MM.1S (cell line): ENCODE data around the gene MC1R.

Experiments used
- DNase-seq: peaks from one replicate; pipeline ENCODE4 v3.0.0-alpha.2; 2015
- H2AFZ ChIP-seq: fragments of 300-600 bp; sonication (generic); 2 replicates; pipeline ENCODE4 v1.6.0; 2016; ENCODE audit warnings: antibody characterized with exemption, low read length
- H3F3A ChIP-seq: fragments of 300-600 bp; sonication (generic); 2 replicates; pipeline ENCODE4 v1.6.1; 2016; ENCODE audit warnings: mild to moderate bottlenecking, antibody characterized with exemption, low read length, moderate library complexity, mixed read lengths; ENCODE audit not compliant: insufficient read depth
- H3K27ac ChIP-seq: fragments of 300-600 bp; sonication (generic); 2 replicates; pipeline ENCODE4 v1.5.1; 2016; ENCODE audit warnings: mild to moderate bottlenecking, low read length
- H3K27me3 ChIP-seq: fragments of 300-600 bp; sonication (generic); replicated peaks from 2 replicates; pipeline ENCODE4 v1.6.0; 2016; ENCODE audit warnings: low read length; ENCODE audit not compliant: insufficient read depth
- H3K36me3 ChIP-seq: fragments of 300-600 bp; sonication (generic); replicated peaks from 2 replicates; pipeline ENCODE4 v1.6.1; 2016; ENCODE audit warnings: mild to moderate bottlenecking, low read length, mixed read lengths; ENCODE audit not compliant: insufficient read depth
- H3K4me1 ChIP-seq: fragments of 300-600 bp; sonication (generic); 2 replicates; pipeline ENCODE4 v1.6.1; 2016; ENCODE audit warnings: low read length, mixed read lengths
- H3K4me2 ChIP-seq: fragments of 300-600 bp; sonication (generic); 2 replicates; pipeline ENCODE4 v1.6.0; 2016; ENCODE audit warnings: low read depth, low read length
- H3K4me3 ChIP-seq: fragments of 300-600 bp; sonication (generic); 2 replicates; pipeline ENCODE4 v1.5.1; 2016; ENCODE audit warnings: low read length, mixed read lengths
- H3K79me2 ChIP-seq: fragments of 300-600 bp; sonication (generic); 2 replicates; pipeline ENCODE4 v1.6.1; 2016; ENCODE audit warnings: mixed run types, low read length, mixed read lengths
- H3K9ac ChIP-seq: fragments of 300-600 bp; sonication (generic); 2 replicates; pipeline ENCODE4 v1.6.1; 2016; ENCODE audit warnings: low read length, mixed read lengths
- H3K9me2 ChIP-seq: fragments of 300-600 bp; sonication (generic); replicated peaks from 2 replicates; pipeline ENCODE4 v1.6.1; 2016; ENCODE audit warnings: mild to moderate bottlenecking, low read length, mixed read lengths; ENCODE audit not compliant: insufficient read depth
- H3K9me3 ChIP-seq: fragments of 300-600 bp; sonication (generic); replicated peaks from 2 replicates; pipeline ENCODE4 v1.6.1; 2016; ENCODE audit warnings: mild to moderate bottlenecking, low read length, mixed read lengths; ENCODE audit not compliant: insufficient read depth
- H4K20me1 ChIP-seq: fragments of 300-600 bp; sonication (generic); 2 replicates; pipeline ENCODE4 v1.6.1; 2016; ENCODE audit warnings: mild to moderate bottlenecking, low read length, moderate library complexity, mixed read lengths; ENCODE audit not compliant: insufficient read depth
- EZH2 ChIP-seq: fragments of 300-600 bp; sonication (generic); optimal IDR thresholded peaks from 2 replicates; pipeline ENCODE3; 2017; ENCODE audit warnings: low read depth, mild to moderate bottlenecking, antibody characterized with exemption, low read length, mixed read lengths
- EZH2phosphoT487 ChIP-seq: fragments of 300-600 bp; sonication (generic); IDR thresholded peaks from 2 replicates; pipeline ENCODE4 v1.6.1; 2018; ENCODE audit warnings: antibody characterized with exemption, low read length
- TF ChIP-seq, protein P1 (sequence below): fragments of 300-600 bp; sonication (generic); IDR thresholded peaks from 2 replicates; pipeline ENCODE4 v1.5.1; 2016; ENCODE audit warnings: antibody characterized with exemption, low read length, mixed read lengths

The MC1R gene

DNA sequence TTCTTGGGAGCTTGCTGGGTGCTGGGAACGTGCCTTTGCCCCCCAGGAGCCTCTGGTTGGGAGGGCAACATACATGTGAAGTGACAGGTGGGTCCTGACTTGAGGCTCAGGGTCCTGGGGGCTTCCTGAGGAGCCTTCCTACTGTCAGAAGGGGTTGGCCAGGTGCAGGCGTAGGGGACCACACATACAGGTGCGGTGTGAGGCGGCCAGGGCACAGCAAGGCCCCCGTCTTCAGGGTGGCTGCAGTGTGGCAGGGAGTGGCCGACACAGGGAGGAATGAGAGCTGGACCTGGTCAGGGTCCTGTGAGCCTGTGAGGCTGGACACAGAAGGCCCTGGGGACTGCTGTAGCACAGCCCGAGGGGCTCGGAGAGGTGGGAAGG lies 34.6 kb upstream of the MC1R start:
- no peaks in the 10 kb centered on the region for H3K36me3 ChIP-seq
- H3K4me1 ChIP-seq = peaks cover 10% of the 10 kb centered on the region
- H3K27me3 ChIP-seq = no peaks in the 10 kb centered on the region
- no peak overlapping the region for H2AFZ ChIP-seq
- H3K79me2 ChIP-seq = peaks cover 34% of the 10 kb centered on the region
- peaks cover 12% of the 10 kb centered on the region for H3F3A ChIP-seq
- no peaks in the 10 kb centered on the region for H4K20me1 ChIP-seq
- H3K27ac ChIP-seq = no peak overlapping the region
- H3K4me2 ChIP-seq = no peak overlapping the region
- H3K4me3 ChIP-seq = no peak overlapping the region
- TF ChIP-seq EZH2 (no peak), EZH2phosphoT487 (no peak)
- TF ChIP-seq, protein P1, sequence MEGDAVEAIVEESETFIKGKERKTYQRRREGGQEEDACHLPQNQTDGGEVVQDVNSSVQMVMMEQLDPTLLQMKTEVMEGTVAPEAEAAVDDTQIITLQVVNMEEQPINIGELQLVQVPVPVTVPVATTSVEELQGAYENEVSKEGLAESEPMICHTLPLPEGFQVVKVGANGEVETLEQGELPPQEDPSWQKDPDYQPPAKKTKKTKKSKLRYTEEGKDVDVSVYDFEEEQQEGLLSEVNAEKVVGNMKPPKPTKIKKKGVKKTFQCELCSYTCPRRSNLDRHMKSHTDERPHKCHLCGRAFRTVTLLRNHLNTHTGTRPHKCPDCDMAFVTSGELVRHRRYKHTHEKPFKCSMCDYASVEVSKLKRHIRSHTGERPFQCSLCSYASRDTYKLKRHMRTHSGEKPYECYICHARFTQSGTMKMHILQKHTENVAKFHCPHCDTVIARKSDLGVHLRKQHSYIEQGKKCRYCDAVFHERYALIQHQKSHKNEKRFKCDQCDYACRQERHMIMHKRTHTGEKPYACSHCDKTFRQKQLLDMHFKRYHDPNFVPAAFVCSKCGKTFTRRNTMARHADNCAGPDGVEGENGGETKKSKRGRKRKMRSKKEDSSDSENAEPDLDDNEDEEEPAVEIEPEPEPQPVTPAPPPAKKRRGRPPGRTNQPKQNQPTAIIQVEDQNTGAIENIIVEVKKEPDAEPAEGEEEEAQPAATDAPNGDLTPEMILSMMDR = no peak
- no peak for DNase-seq
- H3K9ac ChIP-seq = no peak overlapping the region
- no peaks in the 10 kb centered on the region for H3K9me3 ChIP-seq
- no peaks in the 10 kb centered on the region for H3K9me2 ChIP-seq

DNA sequence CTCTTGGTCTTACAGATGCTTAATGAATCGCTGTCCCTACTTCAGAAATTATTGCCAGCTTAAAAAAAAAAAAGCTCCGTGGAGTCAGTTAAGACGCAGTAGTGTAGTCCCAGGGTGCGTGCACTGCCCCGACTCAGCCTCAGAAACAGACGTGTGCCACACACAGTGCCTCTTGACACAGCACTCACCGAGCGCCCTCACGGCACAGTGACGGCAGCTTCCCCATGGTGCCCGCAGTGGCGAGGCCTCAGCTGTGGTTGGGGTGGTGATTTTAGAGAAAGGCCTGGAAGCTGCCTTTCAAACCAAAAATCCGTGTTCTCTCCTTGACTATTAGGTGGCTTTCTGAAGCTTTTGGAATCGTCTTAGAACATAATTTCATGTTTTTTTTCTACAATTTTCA lies 31.4 kb upstream of the MC1R start:
- no peaks in the 10 kb centered on the region for H3K36me3 ChIP-seq
- H3K79me2 ChIP-seq = peaks cover 19% of the 10 kb centered on the region
- DNase-seq = no peak

DNA sequence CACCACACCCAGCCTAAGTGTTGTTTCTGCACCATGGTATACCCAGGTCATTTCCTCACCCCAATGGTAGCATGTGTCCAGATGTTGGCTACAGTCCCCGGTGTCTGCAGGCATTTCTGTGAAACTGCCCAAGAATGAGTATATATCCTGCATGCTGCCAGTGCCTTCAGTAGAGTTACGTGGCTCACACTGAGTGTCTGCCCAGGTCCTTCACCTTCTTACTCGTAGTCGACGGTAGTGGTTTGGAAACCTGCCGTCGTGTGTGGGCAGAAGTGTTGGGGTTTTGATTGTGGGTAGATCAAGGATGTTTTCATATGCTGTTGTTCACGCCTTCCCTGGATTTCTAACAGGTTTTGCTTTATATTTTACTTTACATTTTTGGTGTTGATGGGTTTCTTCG lies 28.5 kb upstream of the MC1R start:
- Histone ChIP-seq H3K27ac (no peak overlapping the region), H3K9me3 (no peaks in the 10 kb centered on the region), H3K27me3 (no peaks in the 10 kb centered on the region), H3K9me2 (no peaks in the 10 kb centered on the region), H3K36me3 (no peaks in the 10 kb centered on the region), H3K79me2 (no peaks in the 10 kb centered on the region), H3F3A (no peaks in the 10 kb centered on the region), H4K20me1 (no peaks in the 10 kb centered on the region), H2AFZ (no peak overlapping the region), H3K4me1 (no peaks in the 10 kb centered on the region), H3K4me3 (no peak overlapping the region), H3K9ac (no peak overlapping the region), H3K4me2 (no peak overlapping the region)
- DNase-seq = no peak
- TF ChIP-seq EZH2phosphoT487 (no peak), EZH2 (no peak)
- TF ChIP-seq, protein P1 = no peak

More for the DNA sequence above, 31.4 kb upstream of the MC1R start:
- Histone ChIP-seq H3K9me2 (no peaks in the 10 kb centered on the region), H3K27ac (no peak overlapping the region), H3F3A (no peaks in the 10 kb centered on the region), H3K4me2 (no peak overlapping the region), H3K4me1 (no peaks in the 10 kb centered on the region), H4K20me1 (no peaks in the 10 kb centered on the region), H3K9ac (no peak overlapping the region), H3K4me3 (no peak overlapping the region), H3K9me3 (no peaks in the 10 kb centered on the region), H3K27me3 (no peaks in the 10 kb centered on the region), H2AFZ (no peak overlapping the region)
- TF ChIP-seq EZH2 (no peak), EZH2phosphoT487 (no peak)
- TF ChIP-seq, protein P1 = no peak
